Measurements from ENCODE around the gene JMJD1C.

DNA sequence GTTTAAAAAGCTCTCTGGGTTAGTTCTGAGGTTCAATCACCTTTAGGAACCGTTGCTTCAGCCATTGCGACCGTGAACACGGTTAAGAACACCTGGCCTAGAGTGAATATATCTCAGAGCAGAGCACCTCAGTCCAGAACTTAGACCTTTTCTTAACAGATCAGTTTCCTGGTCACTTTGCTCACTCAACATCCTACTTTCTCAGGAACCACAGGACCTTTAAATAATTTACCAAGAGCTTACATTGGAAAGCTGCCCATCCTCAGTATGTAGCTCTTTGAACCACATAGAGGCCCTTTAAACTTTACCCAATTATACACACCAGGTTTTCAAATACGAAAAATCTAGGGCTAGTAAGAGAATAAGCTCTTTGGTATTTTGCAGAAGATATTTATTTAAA, 179.4 kb downstream of the JMJD1C start:
- TF ChIP-seq, protein P1, sequence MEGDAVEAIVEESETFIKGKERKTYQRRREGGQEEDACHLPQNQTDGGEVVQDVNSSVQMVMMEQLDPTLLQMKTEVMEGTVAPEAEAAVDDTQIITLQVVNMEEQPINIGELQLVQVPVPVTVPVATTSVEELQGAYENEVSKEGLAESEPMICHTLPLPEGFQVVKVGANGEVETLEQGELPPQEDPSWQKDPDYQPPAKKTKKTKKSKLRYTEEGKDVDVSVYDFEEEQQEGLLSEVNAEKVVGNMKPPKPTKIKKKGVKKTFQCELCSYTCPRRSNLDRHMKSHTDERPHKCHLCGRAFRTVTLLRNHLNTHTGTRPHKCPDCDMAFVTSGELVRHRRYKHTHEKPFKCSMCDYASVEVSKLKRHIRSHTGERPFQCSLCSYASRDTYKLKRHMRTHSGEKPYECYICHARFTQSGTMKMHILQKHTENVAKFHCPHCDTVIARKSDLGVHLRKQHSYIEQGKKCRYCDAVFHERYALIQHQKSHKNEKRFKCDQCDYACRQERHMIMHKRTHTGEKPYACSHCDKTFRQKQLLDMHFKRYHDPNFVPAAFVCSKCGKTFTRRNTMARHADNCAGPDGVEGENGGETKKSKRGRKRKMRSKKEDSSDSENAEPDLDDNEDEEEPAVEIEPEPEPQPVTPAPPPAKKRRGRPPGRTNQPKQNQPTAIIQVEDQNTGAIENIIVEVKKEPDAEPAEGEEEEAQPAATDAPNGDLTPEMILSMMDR (IDR thresholded peaks at IDR 0.05) = no peak
- TF ChIP-seq POLR2A (IDR thresholded peaks at IDR 0.05) = no peak
